Measurements from ENCODE around the gene SLITRK2. TPM values are rescaled to one million over a fixed set of nuclear protein-coding genes. Genes with fewer than 3 reads are reported as not detected.

The SLITRK2 gene
- total RNA-seq, 1 experiment from 2014 or later: not detected

DNA sequence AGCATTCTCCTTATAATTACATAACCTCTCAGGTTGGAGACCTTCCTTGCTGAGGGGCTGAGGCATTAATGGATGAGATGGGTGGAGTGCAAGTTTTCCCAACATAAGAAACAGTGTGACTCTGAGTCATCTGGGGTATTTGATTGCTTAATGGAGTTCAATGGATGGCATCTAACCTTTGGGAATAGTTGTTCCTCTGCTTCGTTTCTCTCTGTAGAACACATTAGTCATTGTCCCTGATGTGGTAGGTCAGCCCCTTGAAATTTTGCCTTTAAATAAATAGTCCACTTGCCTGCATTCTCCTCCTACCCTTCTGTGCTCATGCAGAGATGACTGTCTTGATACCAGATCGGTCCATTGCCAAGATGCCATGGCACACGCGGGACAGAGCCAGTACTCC, 38.6 kb downstream of the SLITRK2 start:
- DNase-seq (ENCODE audit: low read depth): no peak

DNA sequence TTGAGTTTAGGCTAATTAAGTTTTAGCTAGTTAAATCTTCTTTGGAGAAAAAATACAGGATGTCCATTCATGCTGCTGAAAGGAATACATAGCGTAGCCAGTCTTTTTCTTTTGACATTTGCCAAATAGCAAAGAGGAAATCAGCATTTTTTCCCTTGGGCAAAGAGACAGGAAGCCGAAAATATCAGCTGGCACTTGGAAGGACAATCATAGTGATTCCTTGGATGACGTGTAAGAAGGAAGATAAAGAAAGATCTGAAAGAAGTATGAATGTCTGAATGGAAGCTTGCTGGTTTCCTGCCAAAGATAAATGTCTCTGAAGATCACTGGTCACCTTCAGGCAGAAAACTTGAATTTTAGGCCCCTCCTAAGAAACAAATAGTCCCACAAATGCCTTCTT, 44.2 kb downstream of the SLITRK2 start:
- no peak for DNase-seq (ENCODE audit: low read depth)

DNA sequence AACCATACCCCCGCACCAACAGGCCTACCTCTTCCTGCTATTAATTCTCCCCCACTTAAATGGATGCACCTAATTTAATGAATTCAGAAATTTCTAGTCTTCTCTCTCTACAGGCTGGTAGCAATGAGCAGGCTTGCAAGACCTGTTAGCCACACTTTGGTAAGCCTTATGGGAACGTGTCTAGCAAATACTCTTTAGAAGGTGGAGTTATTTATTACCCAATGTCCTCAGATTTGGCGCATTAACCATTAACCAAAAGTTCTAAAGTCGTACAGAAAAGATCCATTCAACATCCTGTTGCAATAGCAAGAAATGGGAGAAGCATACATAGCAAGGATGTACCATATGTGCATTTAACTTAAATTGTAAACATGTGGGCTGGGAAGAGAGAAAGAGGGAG, 47.5 kb downstream of the SLITRK2 start:
- no peak for DNase-seq (ENCODE audit: low read depth)
